Activated CD4-positive, alpha-beta T cell treated with anti-CD3 and anti-CD28 coated beads, Interleukin-2, Interleukin-4, amounts not matched to agents 100 ng/mL and 50 ng/mL, durations not matched to agents 16 hours and 8 hours (primary cell): ENCODE data around the gene PLEKHO1.

Source experiments
- DNase-seq: peaks from one replicate; pipeline ENCODE4 v3.0.0-alpha.2; 2020; ENCODE audit warnings: low spot score

Gene PLEKHO1

GRCh38 chr1:150150133-150151021, 661 bp downstream of the PLEKHO1 start:
- no peak for DNase-seq

GRCh38 chr1:150151291-150152181, 1.8 kb downstream of the PLEKHO1 start:
- peak; percentile 51 for DNase-seq

- no peak for DNase-seq
Observed at GRCh38 chr1:150152182-150152536, 2.4 kb downstream of the PLEKHO1 start.

GRCh38 chr1:150152772-150153456, 3.2 kb downstream of the PLEKHO1 start:
- DNase-seq, result no peak

- no peak for DNase-seq
Observed at GRCh38 chr1:150154143-150154542, 4.4 kb downstream of the PLEKHO1 start.

GRCh38 chr1:150155413-150156071, 5.8 kb downstream of the PLEKHO1 start:
- no peak for DNase-seq

GRCh38 chr1:150156868-150157603, 7.3 kb downstream of the PLEKHO1 start:
- no peak for DNase-seq

GRCh38 chr1:150159550-150159949, 9.8 kb downstream of the PLEKHO1 start:
- DNase-seq, result no peak

GRCh38 chr1:150160964-150161621, 11.4 kb downstream of the PLEKHO1 start:
- no peak for DNase-seq

- DNase-seq, result no peak
Observed at GRCh38 chr1:150161747-150162581, 12.2 kb downstream of the PLEKHO1 start.

- no peak for DNase-seq
Observed at GRCh38 chr1:150162582-150162861, 12.8 kb downstream of the PLEKHO1 start.

- no peak for DNase-seq
Observed at GRCh38 chr1:150162862-150163706, 13.4 kb downstream of the PLEKHO1 start.

- DNase-seq, result no peak
Observed at GRCh38 chr1:150164224-150164623, 14.5 kb downstream of the PLEKHO1 start.

- no peak for DNase-seq
Observed at GRCh38 chr1:150164779-150165178, 15.1 kb downstream of the PLEKHO1 start.

GRCh38 chr1:150165622-150166612, 16.2 kb downstream of the PLEKHO1 start:
- peak; percentile 46 for DNase-seq

GRCh38 chr1:150168960-150169601, 19.4 kb downstream of the PLEKHO1 start:
- peak; percentile 51 for DNase-seq

GRCh38 chr1:150171801-150172200, 22.1 kb downstream of the PLEKHO1 start:
- DNase-seq, result no peak
